Measurements from ENCODE around the gene PDE4A. TPM values are rescaled to one million over a fixed set of nuclear protein-coding genes. Genes with fewer than 3 reads are reported as not detected.

PDE4A gene
- total and polyA plus RNA-seq, 10 of the 15 experiments (the other 5 are each of a cell fraction or from before 2014, with no cell fraction given): 0.24 to 13.3 (median 4.9) TPM

- TF ChIP-seq ZNF687 (IDR thresholded peaks at IDR 0.05) (no peak), BHLHE40 (IDR thresholded peaks at IDR 0.05; ENCODE audit: borderline replicate concordance in 1 of 2, low read depth in 2 of 2, low read length in 1 of 2) (peak in 1 of 2 experiments; percentile 44; a peak in 1 of 4 replicates), KLF5 (IDR thresholded peaks at IDR 0.05; ENCODE audit: partially characterized antibody) (no peak), SMAD1 (IDR thresholded peaks at IDR 0.05; ENCODE audit: low read depth, partially characterized antibody) (no peak), ZNF24 (IDR thresholded peaks at IDR 0.05) (no peak), RAD21 (IDR thresholded peaks at IDR 0.05; ENCODE audit: insufficient read depth, low read depth, low read length) (0 out of 2 replicates have a peak, but pooled peaks have one; percentile 13), SRF (IDR thresholded peaks at IDR 0.05; ENCODE audit: low read depth in 2 of 2, low read length in 2 of 2) (no peak), SREBF2 (IDR thresholded peaks at IDR 0.05; ENCODE audit: low read length) (0 out of 2 replicates have a peak, but pooled peaks have one; percentile 45), SIN3A (IDR thresholded peaks at IDR 0.05; ENCODE audit: low read depth, low read length) (0 out of 2 replicates have a peak, but pooled peaks have one; percentile 40), NFXL1 (IDR thresholded peaks at IDR 0.05; ENCODE audit: borderline replicate concordance) (no peak), PAX8 (IDR thresholded peaks at IDR 0.05) (no peak), MEF2A (IDR thresholded peaks at IDR 0.05; ENCODE audit: insufficient read depth, low read depth, low read length) (no peak), CHD4 (IDR thresholded peaks at IDR 0.05) (no peak), SMC3 (IDR thresholded peaks at IDR 0.05; ENCODE audit: borderline replicate concordance, low read length) (no peak), POU2F2 (IDR thresholded peaks at IDR 0.05; ENCODE audit: borderline replicate concordance, low read depth, low read length) (no peak), DPF2 (IDR thresholded peaks at IDR 0.05) (peak; percentile 65; the same call in 1 of the 2 replicates), BMI1 (IDR thresholded peaks at IDR 0.05; ENCODE audit: borderline replicate concordance) (no peak), ELK1 (IDR thresholded peaks at IDR 0.05; ENCODE audit: low read depth, low read length) (no peak), CHD2 (IDR thresholded peaks at IDR 0.05; ENCODE audit: borderline replicate concordance, low read depth, low read length) (no peak), BRCA1 (IDR thresholded peaks at IDR 0.05; ENCODE audit: low read depth, low read length) (no peak), SUZ12 (IDR thresholded peaks at IDR 0.05; ENCODE audit: unreplicated experiment) (no peak), MXI1 (IDR thresholded peaks at IDR 0.05; ENCODE audit: low read depth, low read length) (no peak), RFX5 (IDR thresholded peaks at IDR 0.05; ENCODE audit: low read depth, low read length) (no peak)
- TF ChIP-seq, protein P1, sequence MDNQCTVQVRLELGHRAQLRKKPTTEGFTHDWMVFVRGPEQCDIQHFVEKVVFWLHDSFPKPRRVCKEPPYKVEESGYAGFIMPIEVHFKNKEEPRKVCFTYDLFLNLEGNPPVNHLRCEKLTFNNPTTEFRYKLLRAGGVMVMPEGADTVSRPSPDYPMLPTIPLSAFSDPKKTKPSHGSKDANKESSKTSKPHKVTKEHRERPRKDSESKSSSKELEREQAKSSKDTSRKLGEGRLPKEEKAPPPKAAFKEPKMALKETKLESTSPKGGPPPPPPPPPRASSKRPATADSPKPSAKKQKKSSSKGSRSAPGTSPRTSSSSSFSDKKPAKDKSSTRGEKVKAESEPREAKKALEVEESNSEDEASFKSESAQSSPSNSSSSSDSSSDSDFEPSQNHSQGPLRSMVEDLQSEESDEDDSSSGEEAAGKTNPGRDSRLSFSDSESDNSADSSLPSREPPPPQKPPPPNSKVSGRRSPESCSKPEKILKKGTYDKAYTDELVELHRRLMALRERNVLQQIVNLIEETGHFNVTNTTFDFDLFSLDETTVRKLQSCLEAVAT (IDR thresholded peaks at IDR 0.05): no peak
These were observed at the start of gene PDE4A (continued) for GRCh38 chr19:10420444-10421239.

All from GM12878 (cell line).